ENCODE results near the gene CASP5.

DNA sequence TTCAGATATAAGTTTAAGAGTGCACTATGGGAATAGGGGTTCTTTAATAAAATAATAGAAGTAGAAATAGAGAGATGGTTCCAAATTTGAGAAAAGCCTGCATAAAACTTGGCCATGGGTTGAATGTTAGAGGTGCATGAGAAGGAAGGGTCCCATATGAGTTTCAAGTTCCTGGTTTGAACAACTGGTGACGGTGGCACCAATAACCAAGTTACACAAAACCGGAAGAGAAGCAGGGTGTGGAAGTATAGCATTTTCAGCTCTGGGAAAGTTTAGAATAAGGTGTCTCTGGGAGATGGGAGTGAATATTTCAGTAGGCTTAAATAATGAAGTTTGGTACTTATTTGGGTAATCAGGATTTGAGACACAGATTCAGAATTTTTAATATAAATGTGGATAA is 9.5 kb upstream of the CASP5 start:
- TF ChIP-seq GATA2 (IDR thresholded peaks at IDR 0.05; ENCODE audit: low read depth, low read length): no peak
- TF ChIP-seq GATA3 (IDR thresholded peaks at IDR 0.05; ENCODE audit: low read depth, low read length): no peak

All from SH-SY5Y (cell line).